ENCODE results near the gene GLYR1. TPM values are rescaled to one million over a fixed set of nuclear protein-coding genes. Genes with fewer than 3 reads are reported as not detected.

Gene GLYR1
- total and polyA plus RNA-seq, 2 experiments from 2014 or later, result 46.5 to 56.9 TPM

- H3K27me3 ChIP-seq, result no peaks in the 10 kb centered on the region
- no peak for DNase-seq (ENCODE audit: low spot score)
- peak overlapping the region; percentile 40 for H3K27ac ChIP-seq
- H2AFZ ChIP-seq, result no peak overlapping the region
- H3K36me3 ChIP-seq (replicated peaks; ENCODE audit: insufficient read depth, low read depth), result no peaks in the 10 kb centered on the region
- H3K4me3 ChIP-seq, result no peak overlapping the region
- no peaks in the 10 kb centered on the region for H3K9me2 ChIP-seq (replicated peaks; ENCODE audit: insufficient read depth)
- 82% methylated on average over 9 of the region's 12 CpGs for WGBS (ENCODE audit: low lambda C conversion rate, missing lambda C conversion rate)
- no peaks in the 10 kb centered on the region for H4K20me1 ChIP-seq (ENCODE audit: insufficient read depth, poor library complexity, severe bottlenecking)
- peak overlapping the region; percentile 35 for H3K4me2 ChIP-seq
- peaks cover 13% of the 10 kb centered on the region for H3K4me1 ChIP-seq (ENCODE audit: insufficient read depth)
- no peaks in the 10 kb centered on the region for H3K9me3 ChIP-seq (ENCODE audit: low read depth)
- no peaks in the 10 kb centered on the region for H3K79me2 ChIP-seq
- TF ChIP-seq EZH2 (IDR thresholded peaks at IDR 0.05; ENCODE audit: borderline replicate concordance) (no peak), EZH2phosphoT487 (IDR thresholded peaks at IDR 0.05; ENCODE audit: low read depth, severe bottlenecking, unreplicated experiment) (no peak), CTCF (IDR thresholded peaks at IDR 0.05; ENCODE audit: poor library complexity) (no peak)
These were observed 44.8 kb upstream of the GLYR1 start for GRCh38 chr16:4891886-4892216.

GRCh38 chr16:4891097-4891885, 44.2 kb upstream of the GLYR1 start:
- H4K20me1 ChIP-seq (ENCODE audit: insufficient read depth, poor library complexity, severe bottlenecking), result no peaks in the 10 kb centered on the region
- TF ChIP-seq EZH2phosphoT487 (IDR thresholded peaks at IDR 0.05; ENCODE audit: low read depth, severe bottlenecking, unreplicated experiment) (no peak), EZH2 (IDR thresholded peaks at IDR 0.05; ENCODE audit: borderline replicate concordance) (no peak), CTCF (IDR thresholded peaks at IDR 0.05; ENCODE audit: poor library complexity) (no peak)
- H3K4me1 ChIP-seq (ENCODE audit: insufficient read depth), result peaks cover 13% of the 10 kb centered on the region
- H3K4me2 ChIP-seq, result no peak overlapping the region
- 90% methylated on average over 16 of the region's 16 CpGs for WGBS (ENCODE audit: low lambda C conversion rate, missing lambda C conversion rate)
- DNase-seq (ENCODE audit: low spot score), result no peak
- H3K27ac ChIP-seq, result no peak overlapping the region
- no peak overlapping the region for H2AFZ ChIP-seq
- no peaks in the 10 kb centered on the region for H3K9me3 ChIP-seq (ENCODE audit: low read depth)
- H3K79me2 ChIP-seq, result no peaks in the 10 kb centered on the region
- H3K4me3 ChIP-seq, result no peak overlapping the region
- no peaks in the 10 kb centered on the region for H3K9me2 ChIP-seq (replicated peaks; ENCODE audit: insufficient read depth)
- H3K36me3 ChIP-seq (replicated peaks; ENCODE audit: insufficient read depth, low read depth), result no peaks in the 10 kb centered on the region
- no peaks in the 10 kb centered on the region for H3K27me3 ChIP-seq

- H3K36me3 ChIP-seq (replicated peaks; ENCODE audit: insufficient read depth, low read depth), result no peaks in the 10 kb centered on the region
- no peaks in the 10 kb centered on the region for H4K20me1 ChIP-seq (ENCODE audit: insufficient read depth, poor library complexity, severe bottlenecking)
- H3K4me1 ChIP-seq (ENCODE audit: insufficient read depth), result peaks cover 13% of the 10 kb centered on the region
- no peak for DNase-seq (ENCODE audit: low spot score)
- H3K4me2 ChIP-seq, result no peak overlapping the region
- TF ChIP-seq CTCF (IDR thresholded peaks at IDR 0.05; ENCODE audit: poor library complexity) (no peak), EZH2phosphoT487 (IDR thresholded peaks at IDR 0.05; ENCODE audit: low read depth, severe bottlenecking, unreplicated experiment) (no peak), EZH2 (IDR thresholded peaks at IDR 0.05; ENCODE audit: borderline replicate concordance) (no peak)
- H3K27ac ChIP-seq, result no peak overlapping the region
- H3K79me2 ChIP-seq, result no peaks in the 10 kb centered on the region
- H3K4me3 ChIP-seq, result no peak overlapping the region
- no peaks in the 10 kb centered on the region for H3K9me2 ChIP-seq (replicated peaks; ENCODE audit: insufficient read depth)
- WGBS (ENCODE audit: low lambda C conversion rate, missing lambda C conversion rate), result 97% methylated on average over 16 of the region's 16 CpGs
- H3K9me3 ChIP-seq (ENCODE audit: low read depth), result no peaks in the 10 kb centered on the region
- no peak overlapping the region for H2AFZ ChIP-seq
- no peaks in the 10 kb centered on the region for H3K27me3 ChIP-seq
These were observed 43.6 kb upstream of the GLYR1 start for GRCh38 chr16:4890686-4891085.
